Measurements from ENCODE around the gene ZNF185.

GRCh38 chrX:152871260-152871659 lies 26.6 kb upstream of the ZNF185 start:
- TF ChIP-seq CTCF (IDR thresholded peaks at IDR 0.05): no peak
- no peak for TF ChIP-seq EZH2 (IDR thresholded peaks at IDR 0.05)
- TF ChIP-seq EZH2phosphoT487 (IDR thresholded peaks at IDR 0.05): no peak
